H9 (cell line): Measurements from ENCODE around the gene NPRL2. TPM values are rescaled to one million over a fixed set of nuclear protein-coding genes. Genes with fewer than 3 reads are reported as not detected.

Source experiments
- DNase-seq: peaks from one replicate; pipeline ENCODE4 v3.0.0-alpha.2; 2017
- H2AFZ ChIP-seq: one replicate; pipeline ENCODE4 v1.6.1; 2013; ENCODE audit warnings: mild to moderate bottlenecking, low read length, control low read depth, moderate library complexity
- H2AK5ac ChIP-seq: 2 replicates; pipeline ENCODE4 v1.6.1; 2013; ENCODE audit warnings: low read length, control low read depth, mixed read lengths; ENCODE audit not compliant: insufficient read length
- H2BK120ac ChIP-seq: one replicate; pipeline ENCODE4 v1.6.1; 2013; ENCODE audit warnings: low read depth, mild to moderate bottlenecking, low read length, control low read depth, inconsistent platforms; ENCODE audit not compliant: poor library complexity, severe bottlenecking
- H2BK12ac ChIP-seq: 2 replicates; pipeline ENCODE4 v1.6.1; 2013; ENCODE audit warnings: low read length, control low read depth, mixed read lengths, low read depth; ENCODE audit not compliant: insufficient read length
- H2BK15ac ChIP-seq: 2 replicates; pipeline ENCODE4 v1.6.1; 2013; ENCODE audit warnings: low read depth, low read length, control low read depth
- H2BK20ac ChIP-seq: one replicate; pipeline ENCODE4 v1.6.1; 2013; ENCODE audit warnings: low read depth, mild to moderate bottlenecking, low read length, control low read depth, inconsistent platforms; ENCODE audit not compliant: poor library complexity, severe bottlenecking
- H2BK5ac ChIP-seq: 2 replicates; pipeline ENCODE4 v1.6.1; 2013; ENCODE audit warnings: low read length, control low read depth, mixed read lengths; ENCODE audit not compliant: insufficient read length
- H3K14ac ChIP-seq: 2 replicates; pipeline ENCODE4 v1.6.1; 2013; ENCODE audit warnings: low read length, control low read depth; ENCODE audit not compliant: insufficient read depth
- H3K18ac ChIP-seq: 2 replicates; pipeline ENCODE4 v1.6.1; 2013; ENCODE audit warnings: low read depth, mild to moderate bottlenecking, mixed read lengths, low read length, control low read depth; ENCODE audit not compliant: insufficient read length
- H3K23ac ChIP-seq: 2 replicates; pipeline ENCODE4 v1.6.1; 2013; ENCODE audit warnings: low read length, control low read depth, mixed read lengths, low read depth; ENCODE audit not compliant: insufficient read length
- H3K23me2 ChIP-seq: 2 replicates; pipeline ENCODE4 v1.6.1; 2013; ENCODE audit warnings: low read depth, mild to moderate bottlenecking, mixed read lengths, low read length, control low read depth; ENCODE audit not compliant: insufficient read length, poor library complexity, severe bottlenecking
- H3K27ac ChIP-seq: 2 replicates; pipeline ENCODE4 v1.5.1; 2013; ENCODE audit warnings: low read length, control low read depth, mixed read lengths, low read depth; ENCODE audit not compliant: insufficient read length
- H3K27me3 ChIP-seq: 2 replicates; pipeline ENCODE4 v1.6.1; 2013; ENCODE audit warnings: low read length, control low read depth, inconsistent platforms; ENCODE audit not compliant: insufficient read depth
- H3K4ac ChIP-seq: 2 replicates; pipeline ENCODE4 v1.6.1; 2013; ENCODE audit warnings: low read depth, mild to moderate bottlenecking, control low read depth, inconsistent platforms, low read length, moderate library complexity
- H3K4me1 ChIP-seq: 2 replicates; pipeline ENCODE4 v1.6.1; 2013; ENCODE audit warnings: low read length, control low read depth, inconsistent platforms; ENCODE audit not compliant: insufficient read depth
- H3K4me2 ChIP-seq: 2 replicates; pipeline ENCODE4 v1.6.1; 2013; ENCODE audit warnings: low read length, control low read depth, mixed read lengths; ENCODE audit not compliant: insufficient read length, insufficient read depth
- H3K56ac ChIP-seq: 2 replicates; pipeline ENCODE4 v1.6.1; 2013; ENCODE audit warnings: low read depth, mild to moderate bottlenecking, mixed read lengths, low read length, control low read depth; ENCODE audit not compliant: insufficient read length
- H3K79me1 ChIP-seq: 2 replicates; pipeline ENCODE4 v1.6.1; 2013; ENCODE audit warnings: low read depth, mild to moderate bottlenecking, moderate library complexity, low read length, control low read depth, inconsistent platforms; ENCODE audit not compliant: insufficient read depth, poor library complexity, severe bottlenecking
- H3K79me2 ChIP-seq: 2 replicates; pipeline ENCODE4 v1.6.1; 2013; ENCODE audit warnings: low read length, control low read depth, inconsistent platforms; ENCODE audit not compliant: insufficient read depth
- H3K9ac ChIP-seq: 2 replicates; pipeline ENCODE4 v1.6.1; 2013; ENCODE audit warnings: low read length, control low read depth, mixed read lengths; ENCODE audit not compliant: insufficient read length; ENCODE audit errors: extremely low read depth
- H3K9me3 ChIP-seq: one replicate; pipeline ENCODE4 v1.6.1; 2013; ENCODE audit warnings: low read depth, low read length, inconsistent platforms; ENCODE audit not compliant: control insufficient read depth
- H3T11ph ChIP-seq: one replicate; pipeline ENCODE4 v1.6.1; 2013; ENCODE audit warnings: mild to moderate bottlenecking, low read length, control low read depth, inconsistent platforms
- H4K20me1 ChIP-seq: one replicate; pipeline ENCODE4 v1.6.1; 2013; ENCODE audit not compliant: control insufficient read depth, insufficient read length, insufficient read depth
- H4K5ac ChIP-seq: 2 replicates; pipeline ENCODE4 v1.6.1; 2013; ENCODE audit warnings: low read depth, mild to moderate bottlenecking, mixed read lengths, low read length, control low read depth; ENCODE audit not compliant: insufficient read length
- H4K8ac ChIP-seq: replicated peaks from 2 replicates; pipeline ENCODE4 v1.6.1; 2013; ENCODE audit warnings: low read length, control low read depth, mixed read lengths, low read depth; ENCODE audit not compliant: insufficient read length
- H4K91ac ChIP-seq: 2 replicates; pipeline ENCODE4 v1.6.1; 2013; ENCODE audit warnings: low read depth, mild to moderate bottlenecking, moderate library complexity, mixed read lengths, low read length, control low read depth; ENCODE audit not compliant: insufficient read length
- H3K27ac Mint-ChIP-seq, 3 experiments: 2 replicates in 2 of 3; 3 replicates in 1 of 3; pipeline ENCODE4 v1.8.0; 2020 to 2021; ENCODE audit warnings: mixed read lengths in 3 of 3, mild to moderate bottlenecking in 1 of 3, moderate library complexity in 1 of 3
- H3K27me3 Mint-ChIP-seq: 2 replicates; pipeline ENCODE4 v1.8.0; 2021; ENCODE audit warnings: low read depth, mild to moderate bottlenecking, moderate library complexity, mixed read lengths
- H3K36me3 Mint-ChIP-seq, 3 experiments: 2 replicates in 2 of 3; 3 replicates in 1 of 3; pipeline ENCODE4 v1.8.0; 2020 to 2021; ENCODE audit warnings: low read depth in 3 of 3, mixed read lengths in 3 of 3; ENCODE audit not compliant: insufficient read depth in 1 of 3
- H3K4me1 Mint-ChIP-seq, 2 experiments: 2 replicates each; pipeline ENCODE4 v1.8.0; 2020; ENCODE audit warnings: mixed read lengths in 2 of 2
- H3K4me3 Mint-ChIP-seq, 2 experiments: 2 replicates in 1 of 2; 3 replicates in 1 of 2; pipeline ENCODE4 v1.8.0; 2020 to 2021; ENCODE audit warnings: mild to moderate bottlenecking in 2 of 2, mixed read lengths in 2 of 2, moderate library complexity in 1 of 2
- H3K9me3 Mint-ChIP-seq, 2 experiments: 2 replicates in 1 of 2; 3 replicates in 1 of 2; pipeline ENCODE4 v1.8.0; 2020; ENCODE audit warnings: mild to moderate bottlenecking in 2 of 2, mixed read lengths in 2 of 2, moderate library complexity in 1 of 2
- WGBS: extraction: QIAGEN DNeasy Blood & Tissue Kit; methylation state at CpG from one replicate; pipeline ENCODE4 v1.1.7; 2013; ENCODE audit warnings: missing lambda C conversion rate, low lambda C conversion rate, mixed read lengths; ENCODE audit not compliant: insufficient read length; ENCODE audit errors: extremely low coverage; 5-methylcytosine and 5-hydroxymethylcytosine counted together
- total RNA-seq: library from RNA; stranded (reverse); gene quantifications from 2 replicates; pipeline ENCODE4 v1.2.1, GENCODE V29; 2021
- TF ChIP-seq, protein P1 (sequence below): fragments of 200-600 bp; sonication (generic); conservative IDR thresholded peaks from 3 replicates; pipeline ENCODE4 v1.8.0; 2021; ENCODE audit warnings: antibody characterized with exemption, mild to moderate bottlenecking

Gene NPRL2
- total RNA-seq, 1 experiment from 2014 or later, result 23.4 TPM

DNA sequence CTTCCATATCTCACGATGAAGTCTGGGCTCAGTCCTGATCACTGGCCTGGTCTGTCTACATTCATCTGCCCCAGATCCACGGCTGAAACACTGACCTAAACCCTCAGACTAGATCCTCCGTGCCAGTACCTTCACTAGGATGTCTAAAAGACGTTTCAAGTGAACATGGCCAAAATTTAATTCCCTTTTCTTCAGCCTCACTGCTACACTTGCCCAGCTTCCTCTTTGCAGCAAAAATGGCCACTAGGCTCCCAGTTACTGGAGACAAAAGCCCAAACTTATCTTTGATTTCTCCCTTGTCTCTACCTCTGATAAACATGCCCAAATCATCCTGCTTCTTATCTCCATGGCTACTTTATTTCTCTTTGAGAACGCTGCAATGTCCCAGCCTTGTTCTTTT, 11.6 kb downstream of the NPRL2 start:
- Histone ChIP-seq H2BK15ac (no peak overlapping the region), H3K23me2 (peaks cover 24% of the 10 kb centered on the region), H3K79me2 (peaks cover 5% of the 10 kb centered on the region; the same call in 1 of the 2 replicates), H2BK20ac (no peak overlapping the region), H2AFZ (no peak overlapping the region), H2BK5ac (no peak overlapping the region), H3K27ac (no peak overlapping the region), H3K27me3 (peaks cover 13% of the 10 kb centered on the region; the same call in 1 of the 2 replicates), H4K91ac (no peak overlapping the region), H4K8ac (no peak overlapping the region), H3K23ac (no peak overlapping the region), H2BK120ac (no peak overlapping the region), H3K14ac (no peak overlapping the region), H3K9me3 (no peaks in the 10 kb centered on the region), H3K4me2 (no peak overlapping the region), H4K5ac (no peak overlapping the region), H3K18ac (no peak overlapping the region), H2BK12ac (no peak overlapping the region), H3T11ph (no peak overlapping the region), H4K20me1 (no peaks in the 10 kb centered on the region), H3K79me1 (no peaks in the 10 kb centered on the region), H2AK5ac (no peak overlapping the region), H3K9ac (no peak overlapping the region), H3K4me1 (no peaks in the 10 kb centered on the region; the same call in 1 of the 2 replicates), H3K4ac (no peak overlapping the region), H3K56ac (no peak overlapping the region)
- H3K9me3 Mint-ChIP-seq, result no peaks in the 10 kb centered on the region; a peak in 1 of 5 replicates
- peaks cover 0 to 8% (median 6%) of the 10 kb centered on the region in 3 experiments; a peak in 5 of 7 replicates for H3K36me3 Mint-ChIP-seq
- H3K27ac Mint-ChIP-seq, result no peak overlapping the region
- H3K4me1 Mint-ChIP-seq, result peaks cover 29 to 44% of the 10 kb centered on the region in 2 experiments
- TF ChIP-seq, protein P1, sequence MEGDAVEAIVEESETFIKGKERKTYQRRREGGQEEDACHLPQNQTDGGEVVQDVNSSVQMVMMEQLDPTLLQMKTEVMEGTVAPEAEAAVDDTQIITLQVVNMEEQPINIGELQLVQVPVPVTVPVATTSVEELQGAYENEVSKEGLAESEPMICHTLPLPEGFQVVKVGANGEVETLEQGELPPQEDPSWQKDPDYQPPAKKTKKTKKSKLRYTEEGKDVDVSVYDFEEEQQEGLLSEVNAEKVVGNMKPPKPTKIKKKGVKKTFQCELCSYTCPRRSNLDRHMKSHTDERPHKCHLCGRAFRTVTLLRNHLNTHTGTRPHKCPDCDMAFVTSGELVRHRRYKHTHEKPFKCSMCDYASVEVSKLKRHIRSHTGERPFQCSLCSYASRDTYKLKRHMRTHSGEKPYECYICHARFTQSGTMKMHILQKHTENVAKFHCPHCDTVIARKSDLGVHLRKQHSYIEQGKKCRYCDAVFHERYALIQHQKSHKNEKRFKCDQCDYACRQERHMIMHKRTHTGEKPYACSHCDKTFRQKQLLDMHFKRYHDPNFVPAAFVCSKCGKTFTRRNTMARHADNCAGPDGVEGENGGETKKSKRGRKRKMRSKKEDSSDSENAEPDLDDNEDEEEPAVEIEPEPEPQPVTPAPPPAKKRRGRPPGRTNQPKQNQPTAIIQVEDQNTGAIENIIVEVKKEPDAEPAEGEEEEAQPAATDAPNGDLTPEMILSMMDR, result no peak
- no peak for DNase-seq
- peak overlapping the region; percentile 64 to 87; a peak in 4 of 5 replicates for H3K4me3 Mint-ChIP-seq
- H3K27me3 Mint-ChIP-seq, result peaks cover 53% of the 10 kb centered on the region
- no CpG with 5 or more reads among the region's 5 CpGs for WGBS
